Activated T-cell treated with anti-CD3 and anti-CD28 coated beads, Interleukin-2, amount 50 U/mL, for 24 hours (primary cell): Measurements from ENCODE around the gene ETHE1.
A peak's percentile ranks its signal among the peaks of the same experiment; 100 is the strongest.
"Not testable (repeated sequence)": the region's sequence is repeated elsewhere in the genome, so short reads cannot be mapped to it uniquely, and the experiment has no call there.

Experiments
- DNase-seq: peaks from one replicate; pipeline ENCODE4 v3.0.0-alpha.2; 2020
- H3K27ac Mint-ChIP-seq: 2 replicates; pipeline ENCODE4 v1.8.0; 2020; ENCODE audit warnings: mild to moderate bottlenecking, mixed read lengths
- H3K27me3 Mint-ChIP-seq: 2 replicates; pipeline ENCODE4 v1.8.0; 2020; ENCODE audit warnings: mixed read lengths
- H3K36me3 Mint-ChIP-seq: 2 replicates; pipeline ENCODE4 v1.8.0; 2020; ENCODE audit warnings: low read depth, mixed read lengths
- H3K4me1 Mint-ChIP-seq: 2 replicates; pipeline ENCODE4 v1.8.0; 2020; ENCODE audit warnings: low read depth, mixed read lengths
- H3K4me3 Mint-ChIP-seq: 2 replicates; pipeline ENCODE4 v1.8.0; 2020; ENCODE audit warnings: mild to moderate bottlenecking, moderate library complexity, mixed read lengths
- H3K9me3 Mint-ChIP-seq: 2 replicates; pipeline ENCODE4 v1.8.0; 2020; ENCODE audit warnings: mixed read lengths

Gene ETHE1

DNA sequence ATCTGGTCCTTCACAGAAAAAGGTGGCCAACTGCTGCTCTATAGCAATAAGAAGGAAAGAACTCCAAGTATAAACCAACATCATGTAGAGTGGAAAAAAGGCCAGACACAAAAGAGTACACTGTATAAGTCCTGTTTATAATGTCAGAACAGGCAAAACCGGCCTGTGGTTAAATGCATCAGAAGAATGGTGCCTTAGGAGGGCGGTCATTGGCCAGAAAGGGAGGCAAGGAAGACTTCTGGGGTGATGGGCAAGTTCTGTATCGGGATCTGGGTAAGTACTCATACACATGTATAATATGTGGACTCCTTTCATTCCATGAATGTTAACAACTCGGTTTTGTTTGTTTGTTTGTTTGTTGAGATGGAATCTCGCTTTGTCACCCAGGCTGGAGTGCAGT lies 4.1 kb downstream of the ETHE1 start:
- peak overlapping the region; percentile 67 for H3K27ac Mint-ChIP-seq

DNA sequence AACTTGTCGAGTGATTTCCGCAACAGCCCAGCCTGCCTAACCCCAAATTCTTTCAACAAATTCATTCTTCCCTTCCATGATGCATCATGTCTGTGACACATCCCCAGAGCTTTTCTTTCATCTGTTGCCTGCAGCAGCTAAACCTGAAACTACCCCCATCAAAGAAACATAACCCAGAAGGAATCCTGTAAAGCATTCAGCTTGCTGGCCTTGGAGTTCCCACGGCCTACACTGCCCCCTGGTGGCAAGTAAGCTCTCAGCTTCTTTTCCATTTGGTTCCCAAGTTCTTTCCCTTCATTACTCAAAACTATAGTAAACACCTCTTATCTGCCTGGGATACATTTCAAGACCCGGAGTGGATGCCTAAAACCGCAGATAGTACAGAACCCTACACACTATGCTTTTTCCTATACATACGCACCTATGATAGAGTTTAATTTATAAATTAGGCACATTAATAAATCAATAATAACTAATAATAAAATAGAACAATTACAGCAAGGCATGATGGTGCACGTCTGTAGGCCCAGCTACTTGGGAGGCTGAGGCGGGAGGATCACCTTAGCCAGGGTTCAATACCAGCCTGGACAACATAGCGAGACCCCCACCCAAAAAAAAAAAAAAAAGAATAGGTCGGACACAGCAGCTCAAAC lies 7.4 kb downstream of the ETHE1 start:
- Mint-ChIP-seq H3K4me3 (peak overlapping the region; percentile 28), H3K9me3 (no peaks in the 10 kb centered on the region), H3K36me3 (peaks cover 43% of the 10 kb centered on the region), H3K27me3 (no peaks in the 10 kb centered on the region), H3K27ac (peak overlapping the region; percentile 83), H3K4me1 (peaks cover 27% of the 10 kb centered on the region)
- DNase-seq = peak; percentile 82

More for the DNA sequence above, 4.1 kb downstream of the ETHE1 start:
- DNase-seq = no peak
- Mint-ChIP-seq H3K4me1 (peaks cover 40% of the 10 kb centered on the region), H3K36me3 (peaks cover 47% of the 10 kb centered on the region), H3K4me3 (no peak overlapping the region), H3K27me3 (no peaks in the 10 kb centered on the region), H3K9me3 (no peaks in the 10 kb centered on the region)

DNA sequence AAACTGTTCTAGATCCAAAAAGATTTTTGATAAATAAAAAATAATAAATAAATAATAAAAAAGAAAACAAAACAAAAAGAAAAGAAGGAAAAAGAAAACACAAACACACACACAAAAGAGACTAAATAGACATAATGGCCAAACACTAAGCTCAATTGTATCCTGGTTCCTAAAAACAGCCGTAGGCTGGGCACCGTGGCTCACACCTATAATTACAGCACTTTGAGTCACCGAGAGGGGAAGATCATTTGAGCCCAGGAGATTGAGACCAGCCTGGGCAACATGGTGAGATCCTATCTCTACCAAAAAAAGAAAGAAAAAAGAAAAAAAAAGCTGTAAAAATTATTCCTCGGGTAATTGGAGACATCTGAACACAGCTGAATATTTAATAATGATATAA lies 8.9 kb downstream of the ETHE1 start:
- Mint-ChIP-seq H3K27me3 (no peaks in the 10 kb centered on the region), H3K9me3 (no peaks in the 10 kb centered on the region), H3K4me3 (no peak overlapping the region), H3K4me1 (peaks cover 25% of the 10 kb centered on the region), H3K36me3 (peaks cover 53% of the 10 kb centered on the region), H3K27ac (peak overlapping the region; percentile 71)
- DNase-seq = no peak

DNA sequence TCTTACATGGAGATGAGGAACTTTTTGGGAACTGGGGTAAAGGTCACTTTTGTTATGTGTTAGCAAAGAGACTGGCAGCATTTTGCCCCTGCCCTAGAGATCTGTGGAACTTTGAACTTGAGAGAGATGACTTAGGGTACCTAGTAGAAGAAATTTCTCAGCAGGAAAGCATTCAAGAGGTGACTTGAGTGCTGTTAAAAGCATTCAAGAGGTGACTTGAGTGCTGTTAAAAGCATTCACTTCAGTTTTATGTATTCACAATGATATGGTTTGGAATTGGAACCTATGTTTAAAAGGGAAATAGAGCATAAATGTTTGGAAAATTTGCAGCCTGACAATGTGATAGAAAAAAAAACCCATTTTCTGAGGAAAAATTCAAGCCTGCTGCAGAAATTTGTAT lies 14.6 kb downstream of the ETHE1 start:
- peaks cover 75% of the 10 kb centered on the region for H3K36me3 Mint-ChIP-seq
- not testable (repeated sequence) for H3K4me1 Mint-ChIP-seq, H3K9me3 Mint-ChIP-seq, DNase-seq, H3K4me3 Mint-ChIP-seq, H3K27me3 Mint-ChIP-seq
- H3K27ac Mint-ChIP-seq = peak overlapping the region; percentile 3

DNA sequence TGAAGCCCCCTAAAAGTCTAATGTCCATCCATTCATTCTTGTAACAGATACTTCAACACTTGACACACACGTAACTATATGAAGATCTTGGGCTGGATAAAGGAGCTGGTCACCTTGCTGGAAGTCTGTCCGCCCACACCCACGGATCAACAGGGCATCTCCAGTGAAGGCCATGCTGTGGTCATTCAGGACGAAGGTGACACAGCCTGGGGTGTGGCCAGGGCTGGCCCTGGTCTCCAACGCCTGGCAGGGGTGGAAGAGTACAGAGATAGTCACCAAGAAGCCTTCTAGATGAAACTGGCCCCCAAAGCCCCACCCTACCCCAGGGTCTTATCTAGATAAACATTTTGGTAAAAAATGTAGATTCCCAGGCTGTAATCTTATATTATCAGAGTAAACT lies 15.7 kb downstream of the ETHE1 start:
- peaks cover 7% of the 10 kb centered on the region for H3K4me1 Mint-ChIP-seq

DNA sequence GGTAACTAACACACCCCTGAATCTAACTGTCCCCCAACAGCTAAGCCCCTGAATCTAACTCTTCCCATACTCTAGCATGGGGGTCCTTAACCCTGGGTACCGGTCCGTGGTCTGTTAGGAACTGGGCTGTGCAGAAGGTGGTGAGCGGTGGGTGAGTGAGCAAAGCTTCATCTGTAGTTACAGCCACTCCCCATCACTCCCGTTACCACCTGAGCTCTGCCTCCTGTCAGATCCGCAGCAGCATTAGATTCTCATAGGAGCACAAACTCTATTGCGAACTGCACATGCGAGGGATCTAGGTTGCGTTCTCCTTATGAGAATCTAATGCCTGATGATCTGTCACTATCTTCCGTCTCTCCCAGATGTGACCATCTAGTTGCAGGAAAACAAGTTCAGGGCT lies 16.3 kb downstream of the ETHE1 start:
- H3K36me3 Mint-ChIP-seq = peaks cover 77% of the 10 kb centered on the region

More for the DNA sequence above, 15.7 kb downstream of the ETHE1 start:
- H3K27ac Mint-ChIP-seq = no peak overlapping the region
- H3K36me3 Mint-ChIP-seq = peaks cover 76% of the 10 kb centered on the region
- no peak for DNase-seq
- no peaks in the 10 kb centered on the region for H3K27me3 Mint-ChIP-seq
- H3K9me3 Mint-ChIP-seq = no peaks in the 10 kb centered on the region
- H3K4me3 Mint-ChIP-seq = no peak overlapping the region

DNA sequence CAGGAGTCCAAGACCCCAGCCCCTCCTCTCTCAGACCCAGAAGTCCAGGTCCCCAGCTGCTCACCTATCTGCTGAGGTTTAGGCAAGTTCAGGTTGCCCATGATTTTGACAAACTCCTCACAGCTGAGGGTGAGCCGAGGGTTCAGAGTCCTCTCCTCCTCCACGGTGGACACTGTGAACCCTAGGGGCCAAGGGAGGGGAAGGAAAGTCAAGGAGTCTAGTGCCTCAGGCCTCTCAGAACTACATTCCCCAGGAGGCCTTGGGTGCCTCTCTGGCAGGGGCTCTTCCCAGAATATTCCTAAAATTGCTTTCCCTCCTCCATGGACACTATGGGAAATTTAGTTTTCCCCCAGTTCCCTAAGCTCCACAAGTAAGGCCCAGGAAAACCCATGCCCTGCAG lies 19.1 kb downstream of the ETHE1 start:
- H3K27ac Mint-ChIP-seq = peak overlapping the region; percentile 71
- no peak overlapping the region for H3K4me3 Mint-ChIP-seq
- no peak for DNase-seq
- H3K4me1 Mint-ChIP-seq = peaks cover 26% of the 10 kb centered on the region
- no peaks in the 10 kb centered on the region for H3K27me3 Mint-ChIP-seq
- H3K36me3 Mint-ChIP-seq = peaks cover 72% of the 10 kb centered on the region
- H3K9me3 Mint-ChIP-seq = no peaks in the 10 kb centered on the region

More for the DNA sequence above, 16.3 kb downstream of the ETHE1 start:
- no peak for DNase-seq
- no peak overlapping the region for H3K4me3 Mint-ChIP-seq
- H3K4me1 Mint-ChIP-seq = peaks cover 8% of the 10 kb centered on the region
- no peak overlapping the region for H3K27ac Mint-ChIP-seq
- H3K9me3 Mint-ChIP-seq = no peaks in the 10 kb centered on the region
- H3K27me3 Mint-ChIP-seq = no peaks in the 10 kb centered on the region

DNA sequence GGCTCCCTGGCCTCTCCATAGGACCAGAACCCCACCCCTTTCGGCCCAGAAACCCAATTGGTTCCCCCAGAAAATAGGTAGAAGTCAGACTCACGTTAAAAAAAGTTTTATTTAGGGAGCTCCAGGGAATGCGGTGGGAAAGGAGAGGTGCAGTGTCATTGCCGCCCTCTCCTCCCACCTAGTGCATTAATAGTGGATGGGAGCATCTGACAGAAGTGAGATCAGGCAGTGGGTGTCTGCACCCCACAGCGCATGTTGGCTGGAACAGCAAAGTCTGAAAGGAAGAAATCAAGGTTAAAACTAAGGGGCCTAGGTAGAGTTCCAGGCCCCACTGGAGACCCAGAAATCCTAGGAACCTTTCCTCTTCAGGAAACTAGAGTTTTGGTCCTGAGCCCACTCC lies 20.4 kb downstream of the ETHE1 start:
- Mint-ChIP-seq H3K9me3 (no peaks in the 10 kb centered on the region), H3K27ac (peak overlapping the region; percentile 77), H3K4me1 (peaks cover 33% of the 10 kb centered on the region), H3K27me3 (no peaks in the 10 kb centered on the region), H3K36me3 (peaks cover 69% of the 10 kb centered on the region), H3K4me3 (no peak overlapping the region)
- no peak for DNase-seq

DNA sequence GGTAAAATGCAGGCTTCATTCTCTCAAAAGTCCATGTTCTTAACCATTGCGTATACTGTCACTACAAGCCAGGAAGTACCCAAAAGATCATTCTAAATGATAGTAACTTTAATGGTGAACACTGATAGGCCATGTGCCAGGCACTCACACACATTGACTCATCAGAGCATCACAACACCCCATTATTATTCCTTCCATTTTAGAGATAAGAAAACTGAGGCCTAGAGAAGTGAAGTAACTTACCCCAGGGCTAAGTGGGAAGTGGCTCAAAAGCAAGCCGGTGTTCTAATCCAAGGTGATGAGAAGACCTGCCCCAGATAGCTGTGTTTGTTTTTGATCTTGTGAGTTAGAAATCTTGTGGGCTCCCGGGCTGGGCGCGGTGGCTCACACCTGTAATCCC lies 21.1 kb downstream of the ETHE1 start:
- H3K9me3 Mint-ChIP-seq = no peaks in the 10 kb centered on the region
- no peak for DNase-seq
- H3K27me3 Mint-ChIP-seq = no peaks in the 10 kb centered on the region
- H3K27ac Mint-ChIP-seq = peak overlapping the region; percentile 81
- no peak overlapping the region for H3K4me3 Mint-ChIP-seq
- peaks cover 33% of the 10 kb centered on the region for H3K4me1 Mint-ChIP-seq
- peaks cover 68% of the 10 kb centered on the region for H3K36me3 Mint-ChIP-seq

DNA sequence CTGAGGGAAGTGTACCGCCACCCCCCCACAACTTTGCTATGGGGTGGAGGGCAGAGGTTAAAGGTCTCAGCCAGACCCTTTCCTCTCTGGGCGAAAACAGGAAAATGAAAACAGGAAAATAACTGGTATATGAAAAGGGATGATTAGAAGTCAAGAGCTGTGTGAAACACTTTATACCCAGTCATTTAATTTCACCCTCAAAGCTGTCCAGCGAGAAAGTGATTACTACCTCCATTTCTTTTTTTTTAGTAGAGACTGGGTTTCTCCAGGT lies 21.9 kb downstream of the ETHE1 start:
- Mint-ChIP-seq H3K9me3 (no peaks in the 10 kb centered on the region), H3K4me1 (peaks cover 35% of the 10 kb centered on the region), H3K4me3 (peak overlapping the region; percentile 42), H3K27ac (peak overlapping the region; percentile 82), H3K36me3 (peaks cover 65% of the 10 kb centered on the region), H3K27me3 (no peaks in the 10 kb centered on the region)
- no peak for DNase-seq

DNA sequence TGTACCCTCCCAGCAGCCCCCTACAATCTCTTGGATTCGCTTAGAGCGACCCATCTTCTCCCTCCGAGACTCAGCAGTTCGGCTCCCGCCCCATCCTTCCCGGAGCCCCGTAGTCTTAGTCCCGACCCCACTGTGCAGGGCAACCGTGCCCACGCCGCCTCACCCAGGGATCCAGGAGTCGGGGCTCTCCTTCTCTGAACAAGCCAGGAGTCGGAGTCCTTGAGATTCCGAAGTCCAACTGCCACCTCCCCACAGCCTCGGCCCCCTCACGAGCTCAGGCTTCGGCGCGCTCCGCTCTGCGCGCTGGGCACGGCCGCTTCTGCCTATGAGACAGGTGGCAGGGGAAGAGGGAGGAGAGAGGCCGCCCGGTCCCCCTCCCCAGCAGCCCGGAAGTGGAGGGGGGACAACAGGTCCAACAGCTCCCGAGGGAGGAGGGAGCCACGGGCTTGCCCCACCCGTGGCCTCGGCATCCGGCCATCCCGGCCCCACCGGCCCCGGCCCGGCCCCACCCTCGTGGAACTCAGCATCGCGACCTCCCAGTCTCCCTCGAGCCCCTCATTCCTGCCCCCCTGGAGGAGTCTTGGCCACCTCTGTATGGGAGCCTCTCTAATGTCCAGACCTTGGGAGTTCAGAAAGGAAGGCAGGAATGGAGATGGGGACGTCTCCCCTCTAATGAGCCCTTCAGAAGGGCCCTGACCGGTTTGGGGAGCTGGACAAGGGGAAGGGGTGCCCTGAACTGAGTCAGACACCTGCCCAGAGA lies 22.4 kb downstream of the ETHE1 start, which contains the start of gene PHLDB3:
TSS of gene PHLDB3 (minus strand) at position 321 of the 760 bp plus-strand sequence. CDS start 628 bp downstream, outside the sequence.
- Mint-ChIP-seq H3K4me1 (peaks cover 35% of the 10 kb centered on the region), H3K27ac (peak within 1 kb of the TSS; percentile 98), H3K9me3 (no peaks in the 10 kb centered on the region), H3K36me3 (peaks cover 61% of the 10 kb centered on the region), H3K4me3 (peak within 1 kb of the TSS; percentile 97), H3K27me3 (no peaks in the 10 kb centered on the region)
- DNase-seq = no peak

DNA sequence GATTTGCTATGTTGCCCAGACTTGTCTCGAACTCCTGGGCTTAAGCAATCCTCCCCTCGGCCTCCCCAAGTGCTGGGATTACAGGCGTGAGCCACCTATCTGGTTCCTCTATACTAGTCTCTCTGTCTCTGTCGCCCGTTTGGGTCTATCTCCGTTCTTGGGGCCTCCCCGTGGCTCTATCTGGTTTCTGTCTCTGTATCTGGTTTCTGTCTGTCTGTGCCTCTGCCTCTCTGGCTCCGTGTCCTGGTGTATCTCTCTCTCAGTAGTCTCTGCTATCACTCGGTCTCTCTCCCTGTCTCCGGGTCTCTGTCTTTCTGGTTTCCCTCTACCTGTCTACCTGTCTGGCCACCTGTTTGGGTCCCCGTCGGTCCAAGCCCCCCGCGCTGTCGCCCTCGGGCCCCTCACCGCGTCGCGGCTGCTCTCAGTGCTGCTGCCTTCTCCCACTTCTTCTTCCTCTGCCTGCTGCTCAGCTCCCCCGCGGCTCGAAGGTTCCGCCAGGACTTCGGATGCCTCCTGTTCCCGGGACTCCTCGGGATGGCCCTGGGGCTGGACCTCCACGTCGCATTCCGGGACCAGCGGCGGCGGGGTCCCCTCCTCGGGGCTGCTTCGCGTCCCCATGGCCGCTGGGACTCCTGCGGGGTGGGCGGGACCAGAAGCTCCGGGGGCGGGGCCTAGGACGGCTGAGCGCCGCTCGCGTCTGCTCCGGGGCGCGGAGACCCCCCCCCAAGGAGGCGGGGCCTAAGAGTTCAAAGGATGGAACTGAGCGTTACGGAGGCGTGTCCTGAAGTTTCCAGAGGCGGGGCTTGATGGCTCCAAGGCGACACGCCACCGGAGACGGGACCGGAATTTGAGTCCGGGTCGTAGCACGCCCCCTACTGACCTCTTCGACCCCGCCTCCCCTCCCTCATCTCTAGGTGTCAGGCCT lies 23.2 kb downstream of the ETHE1 start:
- peak; percentile 99 for DNase-seq
- H3K9me3 Mint-ChIP-seq = no peaks in the 10 kb centered on the region
- peak overlapping the region; percentile 97 for H3K4me3 Mint-ChIP-seq
- H3K27ac Mint-ChIP-seq = peak overlapping the region; percentile 98
- H3K4me1 Mint-ChIP-seq = peaks cover 35% of the 10 kb centered on the region
- no peaks in the 10 kb centered on the region for H3K27me3 Mint-ChIP-seq
- peaks cover 62% of the 10 kb centered on the region for H3K36me3 Mint-ChIP-seq

DNA sequence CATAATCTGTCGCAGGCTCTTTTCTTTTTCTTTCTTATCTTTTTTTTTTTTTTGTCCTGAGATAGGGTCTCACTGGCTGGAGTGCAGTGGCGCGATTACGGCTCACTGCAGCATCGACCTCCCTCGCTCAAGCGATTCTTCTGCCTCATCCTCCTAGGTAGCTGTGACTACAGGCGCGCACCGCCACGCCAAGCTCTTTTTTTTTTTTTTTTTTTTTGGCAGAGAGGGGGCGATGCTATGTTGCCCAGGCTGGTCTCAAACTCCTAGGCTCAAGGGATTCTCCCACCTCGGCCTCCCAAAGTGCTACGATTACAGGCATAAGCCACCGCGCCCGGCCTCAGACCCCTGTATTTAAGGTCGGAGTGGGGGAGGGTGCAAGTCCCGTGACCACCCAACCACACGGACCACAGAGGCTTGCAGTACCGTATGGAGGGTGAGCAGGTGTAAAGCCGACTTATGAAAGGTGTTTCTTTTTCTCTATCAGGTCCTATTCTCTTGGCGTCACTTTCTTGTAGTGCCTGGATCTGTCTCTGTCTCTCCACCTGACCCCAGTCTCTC lies 24.5 kb downstream of the ETHE1 start:
- no peaks in the 10 kb centered on the region for H3K27me3 Mint-ChIP-seq
- peaks cover 35% of the 10 kb centered on the region for H3K4me1 Mint-ChIP-seq
- H3K27ac Mint-ChIP-seq = peak overlapping the region; percentile 98
- DNase-seq = no peak
- H3K36me3 Mint-ChIP-seq = peaks cover 62% of the 10 kb centered on the region
- H3K4me3 Mint-ChIP-seq = peak overlapping the region; percentile 97
- no peaks in the 10 kb centered on the region for H3K9me3 Mint-ChIP-seq

DNA sequence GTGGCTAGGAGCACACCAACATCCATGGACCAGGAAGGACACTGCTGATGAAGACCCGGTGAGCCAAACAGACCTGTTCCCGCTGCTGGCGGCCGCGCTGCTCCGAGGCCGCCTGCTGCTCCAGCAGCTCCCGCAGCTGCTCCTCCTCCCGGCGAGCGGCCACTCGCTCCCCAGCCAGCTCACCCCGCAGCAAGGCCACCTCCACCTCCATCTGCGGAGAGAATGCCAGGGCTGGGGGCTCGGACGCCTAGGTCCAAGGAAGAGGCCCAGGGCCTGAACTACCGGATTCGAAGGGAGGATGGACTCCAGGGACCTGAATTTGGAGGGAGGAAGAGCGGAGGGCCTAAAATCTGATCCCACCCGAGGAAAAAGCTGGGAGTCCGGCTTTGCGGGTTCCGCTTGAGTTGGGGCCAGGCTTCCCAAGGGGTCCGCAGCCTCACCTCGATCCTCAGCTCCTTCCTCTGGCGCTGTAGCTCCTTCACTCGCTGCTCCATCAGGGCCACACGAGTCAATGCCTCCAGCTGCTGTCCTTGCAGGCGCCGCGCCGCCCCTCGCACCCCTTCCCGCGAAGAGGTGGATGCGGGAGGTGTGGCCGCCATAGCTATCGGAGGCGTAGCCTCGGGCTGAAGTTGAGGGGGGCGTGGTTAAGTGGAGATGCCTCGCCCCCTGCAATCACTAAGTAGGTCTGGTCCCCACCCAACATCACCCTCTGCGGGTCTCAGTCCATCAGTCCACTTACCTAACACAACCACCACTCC lies 25.2 kb downstream of the ETHE1 start:
- no peaks in the 10 kb centered on the region for H3K9me3 Mint-ChIP-seq
- no peak overlapping the region for H3K27ac Mint-ChIP-seq
- peaks cover 35% of the 10 kb centered on the region for H3K4me1 Mint-ChIP-seq
- H3K4me3 Mint-ChIP-seq = no peak overlapping the region
- H3K36me3 Mint-ChIP-seq = peaks cover 67% of the 10 kb centered on the region
- no peaks in the 10 kb centered on the region for H3K27me3 Mint-ChIP-seq
- DNase-seq = no peak
